DOHH2 (cell line): ENCODE results near the gene FCN2.

Experiments
- H3F3A ChIP-seq: fragments of 200-600 bp; sonication (generic), shearing (Covaris generic); 2 replicates; pipeline ENCODE4 v1.6.0; 2016; ENCODE audit warnings: antibody characterized with exemption, mild to moderate bottlenecking; ENCODE audit not compliant: control insufficient read depth, insufficient read depth
- H3K27ac ChIP-seq: fragments of 200-600 bp; sonication (generic); 2 replicates; pipeline ENCODE4 v1.5.1; 2014; ENCODE audit warnings: low read depth, mild to moderate bottlenecking, low read length, moderate library complexity
- H3K27me3 ChIP-seq: fragments of 200-600 bp; sonication (generic); 2 replicates; pipeline ENCODE4 v1.6.1; 2014; ENCODE audit warnings: mild to moderate bottlenecking, low read length, mixed read lengths; ENCODE audit not compliant: control insufficient read depth
- H3K36me3 ChIP-seq: fragments of 200-600 bp; sonication (generic); 2 replicates; pipeline ENCODE4 v1.6.1; 2014; ENCODE audit warnings: mild to moderate bottlenecking, low read length, moderate library complexity, mixed read lengths; ENCODE audit not compliant: control insufficient read depth
- H3K4me1 ChIP-seq: fragments of 200-600 bp; sonication (generic); 2 replicates; pipeline ENCODE4 v1.6.1; 2014; ENCODE audit warnings: mild to moderate bottlenecking, low read length, mixed read lengths; ENCODE audit not compliant: control insufficient read depth
- H3K4me2 ChIP-seq: fragments of 200-600 bp; sonication (generic); 2 replicates; pipeline ENCODE4 v1.6.0; 2014; ENCODE audit warnings: mild to moderate bottlenecking, low read length, moderate library complexity
- H3K4me3 ChIP-seq: fragments of 200-600 bp; sonication (generic); 2 replicates; pipeline ENCODE4 v1.5.1; 2014; ENCODE audit warnings: mild to moderate bottlenecking, low read length, mixed read lengths
- H3K79me2 ChIP-seq: fragments of 200-600 bp; sonication (generic); 2 replicates; pipeline ENCODE4 v1.6.1; 2014; ENCODE audit warnings: mild to moderate bottlenecking, low read length, mixed read lengths; ENCODE audit not compliant: control insufficient read depth
- H3K9me2 ChIP-seq: fragments of 200-600 bp; sonication (generic); replicated peaks from 2 replicates; pipeline ENCODE4 v1.6.1; 2014; ENCODE audit warnings: mild to moderate bottlenecking, low read length, mixed read lengths; ENCODE audit not compliant: control insufficient read depth
- H3K9me3 ChIP-seq: fragments of 200-600 bp; sonication (generic); 2 replicates; pipeline ENCODE4 v1.6.1; 2014; ENCODE audit warnings: antibody characterized with exemption, low read length, mixed read lengths; ENCODE audit not compliant: control insufficient read depth, insufficient read depth
- H4K20me1 ChIP-seq: fragments of 200-600 bp; sonication (generic); 2 replicates; pipeline ENCODE4 v1.6.0; 2014; ENCODE audit warnings: low read depth, mild to moderate bottlenecking, antibody characterized with exemption, low read length, moderate library complexity; ENCODE audit not compliant: control insufficient read depth, insufficient read depth
- CTCF ChIP-seq: fragments of 200-600 bp; sonication (generic); IDR thresholded peaks from one replicate; pipeline ENCODE4 v1.5.1; 2014; ENCODE audit warnings: antibody characterized with exemption, mild to moderate bottlenecking, low read depth, low read length; ENCODE audit not compliant: poor library complexity, severe bottlenecking
- EZH2phosphoT487 ChIP-seq: fragments of 200-600 bp; sonication (generic); IDR thresholded peaks from 2 replicates; pipeline ENCODE4 v1.6.1; 2017; ENCODE audit warnings: borderline replicate concordance, mild to moderate bottlenecking, antibody characterized with exemption, low read length, moderate library complexity, mixed read lengths

The FCN2 gene

GRCh38 chr9:134867917-134868750 lies 12.5 kb upstream of the FCN2 start:
- H4K20me1 ChIP-seq = no peaks in the 10 kb centered on the region
- peak overlapping the region; percentile 75 for H3K27ac ChIP-seq
- no peaks in the 10 kb centered on the region for H3K9me3 ChIP-seq
- peaks cover 30% of the 10 kb centered on the region for H3K4me1 ChIP-seq
- no peaks in the 10 kb centered on the region for H3F3A ChIP-seq
- H3K4me3 ChIP-seq = peak overlapping the region; percentile 9
- no peaks in the 10 kb centered on the region for H3K79me2 ChIP-seq
- H3K9me2 ChIP-seq = no peaks in the 10 kb centered on the region
- no peaks in the 10 kb centered on the region for H3K36me3 ChIP-seq
- no peaks in the 10 kb centered on the region for H3K27me3 ChIP-seq
- H3K4me2 ChIP-seq = peak overlapping the region; percentile 71
- TF ChIP-seq CTCF = no peak
- no peak for TF ChIP-seq EZH2phosphoT487

- Histone ChIP-seq H3K36me3 (no peaks in the 10 kb centered on the region), H3K4me2 (peak overlapping the region; percentile 71), H3K9me3 (no peaks in the 10 kb centered on the region), H3K27ac (peak overlapping the region; percentile 75), H3F3A (no peaks in the 10 kb centered on the region), H4K20me1 (no peaks in the 10 kb centered on the region), H3K79me2 (no peaks in the 10 kb centered on the region), H3K27me3 (no peaks in the 10 kb centered on the region), H3K4me3 (peak overlapping the region; percentile 9), H3K4me1 (peaks cover 32% of the 10 kb centered on the region), H3K9me2 (no peaks in the 10 kb centered on the region)
- TF ChIP-seq CTCF (no peak), EZH2phosphoT487 (no peak)
Observed at GRCh38 chr9:134868751-134869553, 11.7 kb upstream of the FCN2 start.

- H3K4me2 ChIP-seq = peak overlapping the region; percentile 71
Observed at GRCh38 chr9:134869554-134870300, 10.9 kb upstream of the FCN2 start.

More at GRCh38 chr9:134869554-134870300, 10.9 kb upstream of the FCN2 start:
- Histone ChIP-seq H3F3A (no peaks in the 10 kb centered on the region), H4K20me1 (no peaks in the 10 kb centered on the region), H3K36me3 (no peaks in the 10 kb centered on the region), H3K9me3 (no peaks in the 10 kb centered on the region), H3K27me3 (no peaks in the 10 kb centered on the region), H3K4me3 (peak overlapping the region; percentile 9), H3K4me1 (peaks cover 32% of the 10 kb centered on the region), H3K27ac (peak overlapping the region; percentile 75), H3K79me2 (no peaks in the 10 kb centered on the region), H3K9me2 (no peaks in the 10 kb centered on the region)
- TF ChIP-seq CTCF (no peak), EZH2phosphoT487 (no peak)
